Ishikawa (cell line): ENCODE measurements around the gene CABP4.

Experiments
- CEBPB ChIP-seq: IDR thresholded peaks from 2 replicates; pipeline ENCODE4 v1.6.1; 2012
- CREB1 ChIP-seq: IDR thresholded peaks from 2 replicates; pipeline ENCODE4 v1.6.1; 2012; ENCODE audit warnings: low read depth
- EGR1 ChIP-seq: IDR thresholded peaks from 2 replicates; pipeline ENCODE4 v1.6.1; 2012
- EP300 ChIP-seq: IDR thresholded peaks from 2 replicates; pipeline ENCODE4 v1.6.1; 2012; ENCODE audit warnings: borderline replicate concordance
- FOXM1 ChIP-seq: IDR thresholded peaks from 2 replicates; pipeline ENCODE4 v1.6.1; 2012; ENCODE audit warnings: low read depth, borderline replicate concordance
- RAD21 ChIP-seq: IDR thresholded peaks from 2 replicates; pipeline ENCODE4 v1.6.1; 2012; ENCODE audit warnings: low read depth
- TEAD4 ChIP-seq: IDR thresholded peaks from 2 replicates; pipeline ENCODE4 v1.6.1; 2012
- ZBTB7A ChIP-seq: IDR thresholded peaks from 2 replicates; pipeline ENCODE4 v1.6.1; 2012; ENCODE audit warnings: low read depth
- TF ChIP-seq, protein P1 (sequence below): IDR thresholded peaks from 2 replicates; pipeline ENCODE4 v1.6.1; 2012; ENCODE audit warnings: low read depth, mild to moderate bottlenecking

DNA sequence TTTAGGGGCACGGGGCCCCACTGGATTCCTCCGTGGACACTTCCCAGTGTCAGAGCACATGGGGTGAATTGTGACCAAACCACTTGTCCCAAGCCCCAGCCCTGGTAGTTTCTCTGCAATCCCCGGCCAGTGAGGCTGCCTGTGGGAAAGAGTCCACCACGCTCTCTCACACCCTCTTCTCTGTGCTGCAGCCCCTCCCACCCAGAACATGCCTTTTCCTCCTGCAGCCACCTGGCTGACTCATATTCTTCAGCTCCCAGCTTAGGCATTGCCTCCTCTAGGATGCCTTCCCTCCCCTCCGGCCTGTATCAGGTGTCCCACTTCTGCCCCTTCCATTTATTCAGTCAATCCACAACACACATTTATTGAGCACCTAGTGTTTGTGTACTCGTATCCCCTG lies 32.3 kb upstream of the CABP4 start:
- TF ChIP-seq TEAD4, result no peak
- TF ChIP-seq EP300, result no peak
- TF ChIP-seq EGR1, result no peak
- TF ChIP-seq CREB1, result no peak
- no peak for TF ChIP-seq RAD21
- TF ChIP-seq ZBTB7A, result no peak
- TF ChIP-seq, protein P1, sequence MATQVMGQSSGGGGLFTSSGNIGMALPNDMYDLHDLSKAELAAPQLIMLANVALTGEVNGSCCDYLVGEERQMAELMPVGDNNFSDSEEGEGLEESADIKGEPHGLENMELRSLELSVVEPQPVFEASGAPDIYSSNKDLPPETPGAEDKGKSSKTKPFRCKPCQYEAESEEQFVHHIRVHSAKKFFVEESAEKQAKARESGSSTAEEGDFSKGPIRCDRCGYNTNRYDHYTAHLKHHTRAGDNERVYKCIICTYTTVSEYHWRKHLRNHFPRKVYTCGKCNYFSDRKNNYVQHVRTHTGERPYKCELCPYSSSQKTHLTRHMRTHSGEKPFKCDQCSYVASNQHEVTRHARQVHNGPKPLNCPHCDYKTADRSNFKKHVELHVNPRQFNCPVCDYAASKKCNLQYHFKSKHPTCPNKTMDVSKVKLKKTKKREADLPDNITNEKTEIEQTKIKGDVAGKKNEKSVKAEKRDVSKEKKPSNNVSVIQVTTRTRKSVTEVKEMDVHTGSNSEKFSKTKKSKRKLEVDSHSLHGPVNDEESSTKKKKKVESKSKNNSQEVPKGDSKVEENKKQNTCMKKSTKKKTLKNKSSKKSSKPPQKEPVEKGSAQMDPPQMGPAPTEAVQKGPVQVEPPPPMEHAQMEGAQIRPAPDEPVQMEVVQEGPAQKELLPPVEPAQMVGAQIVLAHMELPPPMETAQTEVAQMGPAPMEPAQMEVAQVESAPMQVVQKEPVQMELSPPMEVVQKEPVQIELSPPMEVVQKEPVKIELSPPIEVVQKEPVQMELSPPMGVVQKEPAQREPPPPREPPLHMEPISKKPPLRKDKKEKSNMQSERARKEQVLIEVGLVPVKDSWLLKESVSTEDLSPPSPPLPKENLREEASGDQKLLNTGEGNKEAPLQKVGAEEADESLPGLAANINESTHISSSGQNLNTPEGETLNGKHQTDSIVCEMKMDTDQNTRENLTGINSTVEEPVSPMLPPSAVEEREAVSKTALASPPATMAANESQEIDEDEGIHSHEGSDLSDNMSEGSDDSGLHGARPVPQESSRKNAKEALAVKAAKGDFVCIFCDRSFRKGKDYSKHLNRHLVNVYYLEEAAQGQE, result no peak
- TF ChIP-seq FOXM1, result no peak
- TF ChIP-seq CEBPB, result no peak
